OCI-M2 (cell line): Measurements from ENCODE around the gene GSS.

Experiments used
- DNase-seq: peaks from one replicate; lab custom pipeline; 2025; ENCODE audit not compliant: unreplicated experiment; lab: John Stamatoyannopoulos, UW

The GSS gene

GRCh38 chr20:34978092-34978744, 22.6 kb upstream of the GSS start:
- no peak for DNase-seq

- no peak for DNase-seq
These were observed 21.9 kb upstream of the GSS start for GRCh38 chr20:34977365-34978091.

DNA sequence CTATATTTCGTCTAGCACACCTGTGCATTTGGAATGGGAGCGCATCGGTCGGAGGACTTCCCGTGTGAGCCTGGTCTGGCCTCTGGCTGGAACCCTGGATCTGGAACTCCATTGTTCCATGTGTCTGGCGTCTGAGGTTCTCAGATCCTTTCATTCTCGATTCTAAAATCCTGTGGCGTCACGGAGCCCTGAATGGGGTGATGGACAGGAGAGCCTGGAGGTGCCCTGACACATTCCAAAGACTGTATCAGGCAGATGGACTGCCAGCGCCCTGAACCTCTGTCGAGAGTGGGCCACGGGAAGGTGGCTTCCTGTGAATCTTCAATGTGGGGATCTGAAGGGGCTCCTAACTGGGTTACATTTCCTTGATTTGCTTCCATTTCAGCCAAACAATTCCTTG, 20.7 kb upstream of the GSS start:
- DNase-seq: no peak

GRCh38 chr20:34974246-34974645, 18.6 kb upstream of the GSS start:
- no peak for DNase-seq

DNA sequence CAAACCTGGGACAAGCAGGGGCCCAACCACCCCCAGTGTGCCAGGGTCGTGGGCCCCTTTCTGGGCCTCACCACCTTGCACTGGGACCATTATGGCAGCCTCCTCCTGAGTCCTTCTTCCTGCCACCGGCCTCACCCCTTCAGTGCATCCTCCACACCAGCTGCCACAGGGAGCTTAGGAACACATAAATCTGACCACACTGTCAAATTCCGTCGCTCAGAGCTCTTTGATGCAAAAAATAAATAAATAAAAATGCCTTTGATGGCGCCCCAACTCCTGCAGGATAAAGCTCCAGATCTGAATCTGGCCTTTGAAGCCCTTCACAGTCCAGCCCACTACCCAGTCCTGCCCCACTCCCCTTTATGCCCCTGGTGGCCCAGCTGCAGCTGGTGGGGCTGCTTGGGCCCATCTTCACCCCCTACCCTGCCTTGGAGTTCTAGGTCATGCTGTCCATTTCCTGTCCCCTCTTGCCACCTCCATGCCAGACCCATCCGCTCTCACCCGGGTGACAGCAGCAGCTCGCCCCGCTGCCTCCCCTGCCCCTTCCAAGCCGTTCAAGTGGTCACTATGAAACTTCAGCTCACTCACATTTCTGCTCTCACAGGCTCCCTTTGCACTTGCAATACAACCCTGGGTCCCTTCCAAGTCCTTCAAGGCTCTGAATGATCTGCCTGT, 16.1 kb upstream of the GSS start:
- DNase-seq: no peak

DNA sequence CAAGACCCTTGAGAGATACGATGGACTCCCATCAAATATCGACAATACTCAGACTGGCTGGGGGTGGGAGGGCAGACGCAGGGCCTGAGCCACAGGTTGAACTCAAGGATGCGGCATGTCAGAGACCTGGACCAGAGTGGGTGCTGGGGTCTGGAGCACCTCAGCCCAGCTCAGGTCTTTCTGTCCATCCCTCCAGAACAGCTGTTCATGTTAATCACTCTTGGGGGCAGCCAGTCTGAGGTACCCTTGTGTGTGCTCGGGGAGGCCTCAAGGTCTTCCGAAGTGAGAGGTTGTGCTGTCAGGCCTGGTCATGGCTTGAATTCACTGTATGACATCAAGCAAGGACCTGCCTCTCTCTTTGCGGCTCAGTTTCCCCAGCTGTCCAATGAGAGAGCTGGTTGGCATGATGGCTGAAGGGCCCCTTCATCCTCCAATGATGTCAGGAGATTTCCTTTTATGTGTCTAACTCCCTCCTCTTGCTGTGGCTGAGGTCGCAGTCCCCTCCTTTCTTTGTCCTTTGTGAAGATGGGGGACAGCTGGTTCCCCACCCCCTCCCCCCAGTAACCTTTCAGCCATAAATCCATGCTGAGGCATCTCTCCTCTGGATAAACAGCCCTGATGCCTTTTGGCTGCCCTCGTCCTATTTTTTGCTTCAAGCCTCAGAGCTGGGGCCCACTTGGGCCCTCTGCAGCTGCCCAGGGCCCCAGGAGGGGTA, 15.4 kb upstream of the GSS start:
- DNase-seq: no peak

GRCh38 chr20:34970193-34970840, 14.7 kb upstream of the GSS start:
- DNase-seq: no peak

- no peak for DNase-seq
These were observed 12.6 kb upstream of the GSS start for GRCh38 chr20:34968042-34968775.

- DNase-seq: no peak
These were observed 11.8 kb upstream of the GSS start for GRCh38 chr20:34967421-34967820.

DNA sequence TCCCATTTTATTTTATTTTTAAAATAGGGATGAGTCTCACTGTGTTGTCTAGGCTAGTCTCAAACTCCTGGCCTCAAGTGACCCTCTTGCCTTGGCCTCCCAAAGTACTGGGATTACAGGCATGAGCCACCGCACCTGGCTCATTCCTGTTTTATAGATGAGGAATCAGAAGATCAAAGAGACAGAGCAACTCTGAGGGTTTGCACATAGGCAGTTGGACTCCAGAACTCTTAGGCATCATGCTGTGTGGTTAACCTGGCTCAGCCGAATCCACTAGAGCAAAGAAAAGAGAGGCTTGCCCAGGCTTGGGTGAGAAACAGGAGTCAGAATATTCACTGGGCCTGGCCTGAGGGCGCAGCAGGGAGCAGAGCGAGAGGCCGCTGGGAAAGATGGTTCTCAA, 9.4 kb upstream of the GSS start:
- DNase-seq: no peak

DNA sequence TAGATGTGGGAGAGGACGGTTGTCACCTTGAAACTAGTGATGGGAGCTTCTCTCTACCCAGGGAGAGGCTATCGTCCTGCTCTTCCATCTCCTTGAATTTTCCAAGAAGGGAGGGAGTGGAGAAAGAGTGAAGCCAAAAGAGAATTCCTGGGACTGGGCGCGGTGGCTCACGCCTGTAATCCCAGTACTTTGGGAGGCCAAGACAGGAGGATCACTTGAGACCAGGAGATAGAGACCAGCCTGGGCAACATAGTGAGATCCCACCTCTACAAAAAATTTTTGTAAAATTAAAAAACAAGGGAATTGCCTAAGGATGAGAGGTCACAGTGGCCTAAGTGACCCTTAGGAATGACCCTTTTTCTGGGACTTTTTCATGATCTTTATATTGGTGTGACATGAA, 8.9 kb upstream of the GSS start:
- DNase-seq: no peak

- no peak for DNase-seq
These were observed 1.3 kb upstream of the GSS start for GRCh38 chr20:34956751-34957472.

GRCh38 chr20:34956041-34956458, 444 bp upstream of the GSS start:
- DNase-seq: no peak

- DNase-seq: no peak
These were observed 739 bp downstream of the GSS start for GRCh38 chr20:34954904-34955230.

- DNase-seq: no peak
These were observed 1.6 kb downstream of the GSS start for GRCh38 chr20:34953960-34954359.

DNA sequence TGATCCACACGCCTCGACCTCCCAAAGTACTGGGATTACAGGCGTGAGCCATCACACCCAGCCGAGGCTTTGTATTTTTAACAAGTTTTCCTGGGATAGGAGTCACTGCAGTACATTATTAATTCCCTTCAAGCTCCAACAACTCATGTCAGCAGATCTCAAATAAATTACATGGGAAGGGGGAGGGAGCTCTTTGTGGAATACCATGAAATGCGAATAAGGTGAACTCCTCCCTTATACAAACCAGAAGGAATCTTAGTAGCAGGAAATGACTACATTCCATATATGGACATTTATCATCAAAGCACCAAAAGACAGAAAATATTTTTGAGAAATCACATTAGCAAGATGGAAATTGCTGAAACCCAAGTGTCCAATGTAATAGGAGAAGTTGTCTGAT, 2.9 kb downstream of the GSS start:
- no peak for DNase-seq

DNA sequence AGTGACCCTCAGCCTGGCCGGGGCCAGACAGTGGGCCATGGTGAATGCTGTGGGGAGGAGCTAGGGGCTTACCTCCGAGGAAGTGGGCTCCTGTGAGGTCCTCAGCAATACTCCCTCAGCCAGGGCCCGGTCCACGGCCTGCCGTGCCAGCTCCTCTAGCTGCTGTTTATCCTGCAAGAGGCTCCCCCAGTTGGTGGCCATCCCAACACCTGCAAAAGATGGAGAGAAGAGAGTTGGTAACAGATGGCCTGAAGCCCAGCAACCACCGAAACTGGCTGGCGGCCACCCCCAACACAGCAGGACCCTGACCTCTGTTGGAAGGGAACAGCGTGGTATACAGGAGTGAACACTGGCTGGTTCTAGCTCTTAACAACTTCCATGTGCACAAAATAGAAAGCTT, 4.0 kb downstream of the GSS start:
- DNase-seq: no peak

GRCh38 chr20:34951252-34951651, 4.4 kb downstream of the GSS start:
- no peak for DNase-seq

DNA sequence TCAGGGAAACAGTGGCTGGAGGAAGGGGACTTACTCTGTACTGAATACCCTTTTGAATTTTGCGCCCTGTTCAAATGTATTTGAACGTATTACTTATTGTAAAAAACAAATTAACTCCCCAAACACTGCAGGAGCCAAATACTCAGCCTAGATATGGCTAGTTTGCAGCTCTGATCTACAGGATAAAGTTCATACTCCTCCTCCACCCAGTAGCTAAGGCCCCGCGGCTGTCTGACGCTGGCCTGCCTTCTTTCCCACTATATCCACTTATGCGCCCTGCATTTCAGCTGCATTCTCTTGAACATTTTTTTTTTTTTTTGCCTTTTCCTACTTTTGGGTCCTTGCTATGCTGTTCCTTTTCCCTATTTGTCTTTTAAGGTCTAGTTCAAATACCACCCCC, 6.5 kb downstream of the GSS start:
- DNase-seq: no peak

DNA sequence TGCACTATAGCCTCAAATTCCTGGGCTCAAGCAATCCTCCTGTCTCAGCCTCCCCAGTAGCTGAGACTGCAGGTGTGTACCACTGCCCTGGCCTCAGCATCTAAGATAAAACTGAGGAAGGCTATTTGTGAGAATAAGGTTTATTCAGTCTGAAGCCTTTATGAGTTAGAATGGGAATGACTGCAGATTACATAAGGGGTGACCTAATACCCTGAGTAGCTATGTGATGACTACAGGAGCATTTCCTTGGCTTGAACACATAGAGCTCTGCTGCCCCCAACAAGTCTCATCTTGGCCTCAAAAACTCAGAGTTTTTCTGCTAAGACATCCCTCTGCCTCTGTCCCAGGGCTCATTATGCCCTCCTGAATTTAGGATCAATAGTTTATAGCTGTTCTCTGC, 7.6 kb downstream of the GSS start:
- no peak for DNase-seq
